ENCODE measurements around the gene MRPL24.

Gene MRPL24

GRCh38 chr1:156744344-156744743 is 3.5 kb upstream of the MRPL24 start:
- H3K4me1 ChIP-seq, result peaks cover 0 to 66% (median 50%) of the 10 kb centered on the region in 4 donors
- H3K27me3 ChIP-seq, result no peaks in the 10 kb centered on the region
- H3K36me3 ChIP-seq, result peaks cover 16 to 34% (median 32%) of the 10 kb centered on the region in 3 donors
- no peak overlapping the region for H3K4me3 ChIP-seq
- H3K27ac ChIP-seq, result peak overlapping the region; percentile 98 to 99
- intact Hi-C loops (cut with DNase I; ENCODE audit: low total_unique reads), result no loop called here
- no peaks in the 10 kb centered on the region for H3K9me3 ChIP-seq
- DNase-seq, result no peak
- no peak for TF ChIP-seq CTCF (IDR thresholded peaks at IDR 0.05)

- H3K4me3 ChIP-seq, result no peak overlapping the region
- no peak for TF ChIP-seq CTCF (IDR thresholded peaks at IDR 0.05)
- H3K4me1 ChIP-seq, result peaks cover 0 to 59% (median 43%) of the 10 kb centered on the region in 4 donors
- DNase-seq, result no peak
- peaks cover 16 to 34% (median 32%) of the 10 kb centered on the region in 3 donors for H3K36me3 ChIP-seq
- no peaks in the 10 kb centered on the region for H3K27me3 ChIP-seq
- H3K9me3 ChIP-seq, result no peaks in the 10 kb centered on the region
- H3K27ac ChIP-seq, result peak overlapping the region in 1 of 2 donors; percentile 4
- intact Hi-C loops (cut with DNase I; ENCODE audit: low total_unique reads), result no loop called here
Measured at GRCh38 chr1:156743367-156744302, 2.7 kb upstream of the MRPL24 start.

- intact Hi-C loops (cut with DNase I; ENCODE audit: low total_unique reads), result no loop called here
- no peaks in the 10 kb centered on the region for H3K9me3 ChIP-seq
- no peak overlapping the region for H3K27ac ChIP-seq
- no peaks in the 10 kb centered on the region for H3K27me3 ChIP-seq
- H3K36me3 ChIP-seq, result peaks cover 16 to 39% (median 32%) of the 10 kb centered on the region in 3 donors
- no peak overlapping the region for H3K4me3 ChIP-seq
- peaks cover 0 to 51% (median 35%) of the 10 kb centered on the region in 4 donors for H3K4me1 ChIP-seq
- no peak for DNase-seq
- no peak for TF ChIP-seq CTCF (IDR thresholded peaks at IDR 0.05)
Measured at GRCh38 chr1:156742801-156743200, 1.9 kb upstream of the MRPL24 start.

- no peak for DNase-seq
- intact Hi-C loops (cut with DNase I; ENCODE audit: low total_unique reads), result no loop called here
- Histone ChIP-seq H3K27ac (peak overlapping the region; percentile 80 to 83), H3K9me3 (no peaks in the 10 kb centered on the region), H3K27me3 (no peaks in the 10 kb centered on the region), H3K36me3 (peaks cover 17 to 46% (median 39%) of the 10 kb centered on the region in 3 donors), H3K4me3 (no peak overlapping the region), H3K4me1 (peaks cover 0 to 44% (median 29%) of the 10 kb centered on the region in 4 donors)
- TF ChIP-seq CTCF (IDR thresholded peaks at IDR 0.05), result no peak
Measured at GRCh38 chr1:156742017-156742416, 1.1 kb upstream of the MRPL24 start.

GRCh38 chr1:156741481-156741983 is 644 bp upstream of the MRPL24 start:
- no peak for TF ChIP-seq CTCF (IDR thresholded peaks at IDR 0.05)
- Histone ChIP-seq H3K27me3 (no peaks in the 10 kb centered on the region), H3K9me3 (no peaks in the 10 kb centered on the region), H3K36me3 (peaks cover 21 to 51% (median 44%) of the 10 kb centered on the region in 3 donors), H3K4me3 (peak overlapping the region; percentile 28 to 64), H3K4me1 (peaks cover 0 to 41% (median 28%) of the 10 kb centered on the region in 4 donors), H3K27ac (peak overlapping the region; percentile 80 to 83)
- no peak for DNase-seq
- intact Hi-C loops (cut with DNase I; ENCODE audit: low total_unique reads), result no loop called here
